GM18505 (cell line): ENCODE measurements around the gene FMNL2.
A peak's percentile ranks its signal among the peaks of the same experiment; 100 is the strongest.

Experiments
- ATAC-seq: cut with Tn5 transposase; IDR thresholded peaks from one replicate; pipeline ENCODE4 v1.9.1; 2021; ENCODE audit not compliant: unreplicated experiment
- POLR2A ChIP-seq: IDR thresholded peaks from 4 replicates; pipeline ENCODE4 v1.6.1; 2011; ENCODE audit warnings: borderline replicate concordance; ENCODE audit not compliant: insufficient read depth, insufficient read length; ENCODE audit errors: extremely low read depth

The FMNL2 gene

GRCh38 chr2:152565884-152566727 is 231.1 kb downstream of the FMNL2 start:
- ATAC-seq = peak; percentile 66
- TF ChIP-seq POLR2A = no peak

GRCh38 chr2:152566728-152567069 is 231.7 kb downstream of the FMNL2 start:
- ATAC-seq = peak; percentile 31
- TF ChIP-seq POLR2A = no peak

- ATAC-seq = no peak
- no peak for TF ChIP-seq POLR2A
Measured at GRCh38 chr2:152568531-152568930, 233.6 kb downstream of the FMNL2 start.

DNA sequence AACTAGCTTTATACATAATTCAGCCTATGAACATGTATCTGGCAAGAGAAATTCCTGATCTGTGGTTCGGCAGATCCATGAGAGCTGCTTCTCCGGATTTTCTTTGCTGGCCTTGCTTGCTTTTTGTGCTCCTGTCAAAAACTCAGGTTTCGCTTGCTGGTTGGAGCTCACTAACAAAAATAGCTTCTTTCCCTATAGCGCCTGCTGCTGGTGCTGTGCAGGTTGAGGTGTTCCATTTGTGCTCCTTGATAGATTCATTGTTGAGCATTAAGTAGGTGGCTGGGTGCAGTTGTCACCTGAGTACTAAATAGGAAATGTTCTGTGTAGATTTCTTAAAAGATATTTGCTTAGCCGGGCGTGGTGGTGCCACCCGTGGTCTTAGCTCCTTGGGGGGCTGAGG is 234.2 kb downstream of the FMNL2 start:
- no peak for TF ChIP-seq POLR2A
- ATAC-seq = no peak

- ATAC-seq = no peak
- no peak for TF ChIP-seq POLR2A
Measured at GRCh38 chr2:152571048-152571766, 236.2 kb downstream of the FMNL2 start.

- no peak for ATAC-seq
- no peak for TF ChIP-seq POLR2A
Measured at GRCh38 chr2:152572031-152572430, 237.1 kb downstream of the FMNL2 start.

- ATAC-seq = peak; percentile 95
- TF ChIP-seq POLR2A = no peak
Measured at GRCh38 chr2:152573168-152573567, 238.2 kb downstream of the FMNL2 start.

DNA sequence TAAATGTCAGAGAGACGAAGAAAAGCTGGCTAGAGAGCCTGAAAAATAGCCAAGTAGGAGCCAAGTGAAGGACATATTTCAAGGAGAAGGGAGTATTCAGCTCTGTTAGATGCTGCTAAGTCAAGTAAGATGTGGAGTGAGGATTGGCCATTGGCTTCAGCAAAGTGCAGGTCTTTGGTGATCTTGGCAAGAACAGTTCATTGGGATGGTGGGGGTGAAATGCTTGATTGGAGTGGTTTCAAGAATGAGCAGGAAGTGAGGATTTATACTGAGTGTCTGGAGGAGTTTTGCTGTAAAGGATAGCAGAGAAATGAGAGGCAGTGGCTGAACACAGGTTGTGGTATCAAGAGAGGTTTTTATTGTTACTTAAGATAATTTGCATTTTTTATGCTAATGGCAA is 242.6 kb downstream of the FMNL2 start:
- no peak for ATAC-seq
- no peak for TF ChIP-seq POLR2A

DNA sequence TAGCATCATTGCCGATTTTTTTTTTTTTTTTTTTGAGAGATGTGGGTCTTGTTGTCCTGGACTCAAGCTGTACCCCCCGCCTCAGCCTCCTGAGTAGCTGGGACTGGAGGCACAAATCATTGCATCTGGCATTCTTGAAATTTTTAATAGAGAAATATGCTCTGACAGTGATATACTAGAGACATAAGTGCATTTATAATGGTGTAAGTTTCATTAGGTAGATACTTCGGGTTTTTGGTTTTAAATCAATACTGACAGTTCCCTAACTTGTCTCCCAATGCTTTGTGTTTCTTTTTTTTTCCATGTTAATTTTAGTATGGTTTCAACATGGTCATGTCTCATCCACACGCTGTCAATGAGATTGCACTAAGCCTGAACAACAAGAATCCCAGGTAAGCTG is 243.6 kb downstream of the FMNL2 start:
- TF ChIP-seq POLR2A = no peak
- ATAC-seq = no peak

DNA sequence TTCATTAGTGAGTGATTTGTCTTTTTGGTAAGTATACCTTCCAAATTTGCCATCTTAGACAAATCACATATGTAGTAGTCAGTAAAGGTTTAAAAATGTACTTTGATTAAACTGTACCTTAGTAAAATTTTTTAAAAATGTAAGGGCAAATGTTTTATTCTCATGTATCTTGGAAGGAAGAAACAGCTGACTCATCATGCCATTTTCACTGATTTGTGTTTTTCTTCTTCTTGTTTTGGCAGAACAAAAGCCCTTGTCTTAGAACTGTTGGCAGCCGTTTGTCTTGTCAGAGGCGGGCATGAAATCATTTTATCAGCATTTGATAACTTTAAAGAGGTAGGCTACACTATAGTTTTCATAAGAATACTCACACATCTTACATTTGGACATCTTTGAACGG is 245.7 kb downstream of the FMNL2 start:
- ATAC-seq = no peak
- no peak for TF ChIP-seq POLR2A

GRCh38 chr2:152581360-152581759 is 246.4 kb downstream of the FMNL2 start:
- TF ChIP-seq POLR2A = no peak
- ATAC-seq = no peak

DNA sequence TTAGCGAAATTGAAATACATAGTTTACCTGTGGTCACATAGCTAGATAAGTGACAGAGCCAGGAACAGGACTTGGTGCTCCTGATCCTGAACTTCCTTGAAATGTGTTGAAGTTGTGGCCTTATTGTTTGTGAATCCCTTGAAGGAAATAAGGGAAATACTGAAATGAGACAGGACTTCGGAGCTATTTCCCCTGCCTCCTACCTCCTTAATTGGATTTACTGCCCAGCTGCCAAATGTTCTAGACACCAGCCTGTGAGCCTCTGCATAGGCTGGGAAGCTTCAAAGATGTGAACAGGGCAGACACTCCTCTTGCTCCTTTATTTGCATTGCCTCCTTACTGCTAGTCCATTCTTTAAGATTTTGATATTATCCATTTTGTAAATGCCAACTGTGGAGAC is 247.1 kb downstream of the FMNL2 start:
- no peak for ATAC-seq
- TF ChIP-seq POLR2A = no peak

DNA sequence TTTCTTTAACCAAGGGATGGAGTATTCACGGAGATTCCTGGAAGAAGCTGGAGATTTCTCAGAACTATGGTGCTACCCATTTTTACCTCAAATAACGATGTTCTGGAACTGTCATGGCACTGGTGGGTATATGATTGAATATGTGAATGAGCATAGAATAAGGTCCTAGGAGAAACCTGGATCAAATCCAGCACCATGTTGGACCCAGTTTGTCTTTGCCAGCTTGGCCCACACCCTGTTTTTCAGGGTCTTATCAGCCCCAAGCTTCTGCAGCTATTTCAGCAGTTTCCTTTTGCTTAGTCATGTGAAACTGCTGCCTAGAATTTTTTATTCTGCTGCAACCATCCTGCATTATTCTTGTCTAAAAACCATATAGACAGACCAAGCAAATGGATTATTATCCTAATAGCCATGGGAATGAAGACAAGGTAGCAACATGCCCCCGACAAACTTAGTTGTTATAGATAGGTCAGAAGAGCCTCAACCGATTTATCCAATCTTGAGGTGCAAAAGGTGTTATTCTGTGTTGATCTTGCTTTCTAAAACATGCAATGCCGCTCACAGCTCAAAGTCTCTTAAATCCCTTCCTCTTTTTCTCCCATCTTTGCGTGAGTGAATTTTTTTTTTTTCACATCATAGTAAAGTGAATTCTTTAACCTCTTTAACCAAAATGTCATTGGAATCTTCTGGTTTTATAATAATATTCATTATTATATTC is 248.7 kb downstream of the FMNL2 start:
- no peak for ATAC-seq
- no peak for TF ChIP-seq POLR2A

DNA sequence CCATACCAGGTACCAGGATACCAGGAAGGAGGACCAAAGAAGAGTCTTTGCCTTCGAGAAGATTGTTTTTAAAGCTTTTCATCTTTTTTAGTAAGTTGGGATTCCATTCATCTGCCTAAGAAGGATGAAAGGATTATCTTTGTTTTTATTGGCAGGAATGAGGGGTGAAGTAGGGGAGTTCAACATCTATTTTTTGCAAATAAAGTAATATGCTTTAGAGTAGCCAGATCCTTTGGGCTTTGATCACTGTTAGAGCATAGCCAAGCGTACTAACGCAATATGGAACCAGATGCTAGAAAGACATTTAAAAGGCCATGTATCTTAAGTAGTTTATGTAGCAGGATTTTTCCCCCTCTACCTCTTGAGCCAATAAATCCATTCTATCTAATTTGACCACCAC is 249.3 kb downstream of the FMNL2 start:
- no peak for ATAC-seq
- TF ChIP-seq POLR2A = no peak

GRCh38 chr2:152585830-152586484 is 251.0 kb downstream of the FMNL2 start:
- ATAC-seq = no peak
- TF ChIP-seq POLR2A = no peak
